Body of pancreas (tissue), 4 donors: ENCODE results near the gene ARHGEF11.

Source experiments
- POLR2A ChIP-seq, 3 donors: fragments of 450-650 bp; IDR thresholded peaks; one replicate each; pipeline ENCODE4 v1.6.1; 2016; ENCODE audit warnings: antibody characterized with exemption in 3 of 3, mild to moderate bottlenecking in 2 of 3
- TF ChIP-seq, protein P1 (sequence below), 7 experiments: fragments of 450-650 bp in 4 of 7; fragments of 200-600 bp in 3 of 7; sonication (generic) in 3 of 7; IDR thresholded peaks; one replicate each; pipeline ENCODE4 v1.5.1; 2016 to 2019; ENCODE audit warnings: antibody characterized with exemption in 7 of 7

DNA sequence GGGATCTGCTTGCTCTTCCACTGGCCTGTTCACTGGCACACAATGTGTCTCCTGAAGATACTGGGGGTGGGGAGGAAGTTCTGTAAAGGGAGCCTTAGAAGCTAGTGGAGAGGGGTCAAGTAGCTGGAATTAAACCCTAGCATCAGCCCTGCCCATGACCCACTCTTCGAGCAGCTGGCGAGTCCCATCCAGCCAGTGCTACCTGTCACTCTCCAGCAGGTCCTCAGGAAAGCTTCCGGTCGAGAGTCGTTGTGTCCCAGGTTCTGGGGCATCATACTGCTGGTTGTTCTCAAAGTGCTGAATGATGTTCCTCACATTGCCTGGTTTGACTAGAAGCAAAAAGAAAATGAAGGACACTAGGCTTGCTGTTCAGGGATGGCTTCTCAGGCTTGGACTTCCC lies 94.2 kb downstream of the ARHGEF11 start:
- no peak for TF ChIP-seq POLR2A (IDR thresholded peaks at IDR 0.05)
- TF ChIP-seq, protein P1, sequence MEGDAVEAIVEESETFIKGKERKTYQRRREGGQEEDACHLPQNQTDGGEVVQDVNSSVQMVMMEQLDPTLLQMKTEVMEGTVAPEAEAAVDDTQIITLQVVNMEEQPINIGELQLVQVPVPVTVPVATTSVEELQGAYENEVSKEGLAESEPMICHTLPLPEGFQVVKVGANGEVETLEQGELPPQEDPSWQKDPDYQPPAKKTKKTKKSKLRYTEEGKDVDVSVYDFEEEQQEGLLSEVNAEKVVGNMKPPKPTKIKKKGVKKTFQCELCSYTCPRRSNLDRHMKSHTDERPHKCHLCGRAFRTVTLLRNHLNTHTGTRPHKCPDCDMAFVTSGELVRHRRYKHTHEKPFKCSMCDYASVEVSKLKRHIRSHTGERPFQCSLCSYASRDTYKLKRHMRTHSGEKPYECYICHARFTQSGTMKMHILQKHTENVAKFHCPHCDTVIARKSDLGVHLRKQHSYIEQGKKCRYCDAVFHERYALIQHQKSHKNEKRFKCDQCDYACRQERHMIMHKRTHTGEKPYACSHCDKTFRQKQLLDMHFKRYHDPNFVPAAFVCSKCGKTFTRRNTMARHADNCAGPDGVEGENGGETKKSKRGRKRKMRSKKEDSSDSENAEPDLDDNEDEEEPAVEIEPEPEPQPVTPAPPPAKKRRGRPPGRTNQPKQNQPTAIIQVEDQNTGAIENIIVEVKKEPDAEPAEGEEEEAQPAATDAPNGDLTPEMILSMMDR (IDR thresholded peaks at IDR 0.05), result no peak
